Mononuclear cell (primary cell): Measurements from ENCODE around the gene FNDC5. TPM values are rescaled to one million over a fixed set of nuclear protein-coding genes. Genes with fewer than 3 reads are reported as not detected.

Experiments used
- H3K27me3 ChIP-seq: 2 replicates; pipeline ENCODE4 v1.6.0; 2011; ENCODE audit warnings: low read length, control low read depth; ENCODE audit not compliant: insufficient read depth
- H3K4me1 ChIP-seq: 2 replicates; pipeline ENCODE4 v1.5.1; 2011; ENCODE audit warnings: mild to moderate bottlenecking, low read length, control low read depth; ENCODE audit not compliant: insufficient read depth
- H3K4me3 ChIP-seq: 2 replicates; pipeline ENCODE4 v1.5.1; 2011; ENCODE audit warnings: mild to moderate bottlenecking, low read length, moderate library complexity
- H3K9me3 ChIP-seq: 2 replicates; pipeline ENCODE4 v1.5.1; 2011; ENCODE audit warnings: low read depth, mild to moderate bottlenecking, control low read depth, low read length
- total RNA-seq: library from RNA; depleted of rRNA; stranded (reverse); fragments of >200 nt; gene quantifications from one replicate; pipeline ENCODE4 v1.2.3, GENCODE V29; 2012

FNDC5 gene
- total RNA-seq, 1 donor = 0.10 TPM

GRCh38 chr1:32900956-32901822 lies 30.5 kb upstream of the FNDC5 start, which contains the start of gene TMEM54:
TMEM54 (minus strand) TSS chr1:32901389; CDS start chr1:32901238, 151 bp downstream.
- Histone ChIP-seq H3K4me1 (peaks cover 7% of the 10 kb centered on the region), H3K9me3 (no peaks in the 10 kb centered on the region), H3K4me3 (no peak within 1 kb of the TSS), H3K27me3 (peaks cover 34% of the 10 kb centered on the region)

DNA sequence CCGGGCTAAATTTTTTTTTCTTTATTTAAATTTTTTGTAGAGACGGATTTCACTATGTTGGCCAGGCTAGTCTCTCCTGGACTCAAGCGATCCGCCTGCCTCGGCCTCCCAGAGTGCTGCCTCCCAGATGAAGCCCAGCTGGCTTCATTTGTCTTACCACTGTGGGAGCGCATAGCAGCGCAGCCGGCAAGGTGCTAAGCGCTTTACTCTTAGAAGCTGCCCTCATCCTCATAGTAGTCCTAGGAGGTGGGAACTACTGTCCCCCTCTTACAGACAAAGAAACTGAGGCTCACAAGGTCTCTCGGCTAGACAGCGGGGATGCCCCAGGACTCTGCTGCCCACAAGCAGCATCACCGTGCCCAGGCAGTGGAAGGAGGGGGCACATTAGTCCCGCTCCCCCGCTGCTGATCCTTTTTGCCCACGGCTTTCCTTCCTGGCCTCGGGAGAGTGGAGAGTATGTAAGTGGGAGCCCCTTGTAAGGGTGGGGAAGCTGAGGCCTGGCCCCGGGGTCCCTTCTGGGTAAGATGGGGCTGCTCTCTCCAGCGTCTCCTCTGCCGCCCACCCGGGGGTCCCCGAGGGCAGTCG lies 29.8 kb upstream of the FNDC5 start:
- no peaks in the 10 kb centered on the region for H3K9me3 ChIP-seq
- H3K27me3 ChIP-seq = peaks cover 34% of the 10 kb centered on the region
- no peak overlapping the region for H3K4me3 ChIP-seq
- H3K4me1 ChIP-seq = peaks cover 7% of the 10 kb centered on the region

GRCh38 chr1:32899586-32900296 lies 29.0 kb upstream of the FNDC5 start:
- Histone ChIP-seq H3K4me3 (no peak overlapping the region), H3K27me3 (peaks cover 33% of the 10 kb centered on the region), H3K4me1 (peaks cover 7% of the 10 kb centered on the region), H3K9me3 (no peaks in the 10 kb centered on the region)

DNA sequence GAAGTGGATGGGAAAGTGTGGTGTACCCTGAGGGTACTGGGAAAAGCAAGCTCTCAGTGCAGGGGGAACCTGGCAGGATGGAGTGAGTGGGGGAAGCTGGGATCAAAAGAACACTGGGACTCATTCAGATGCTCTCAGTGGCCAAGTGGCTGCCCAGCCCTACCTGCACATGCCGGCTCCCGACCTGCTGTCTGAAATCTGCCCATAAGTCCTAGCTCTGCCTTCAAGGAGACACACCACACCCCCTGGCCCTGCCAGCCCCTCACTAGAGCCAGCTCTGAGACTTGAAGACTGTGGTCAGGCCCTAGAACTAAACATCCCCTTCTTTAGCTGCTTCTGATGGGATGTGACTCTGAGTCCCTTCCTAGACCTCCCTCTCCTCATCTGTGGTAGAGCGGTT lies 28.2 kb upstream of the FNDC5 start:
- Histone ChIP-seq H3K9me3 (no peaks in the 10 kb centered on the region), H3K27me3 (peaks cover 35% of the 10 kb centered on the region), H3K4me3 (no peak overlapping the region)

GRCh38 chr1:32898056-32898455 lies 27.3 kb upstream of the FNDC5 start:
- Histone ChIP-seq H3K4me1 (peaks cover 10% of the 10 kb centered on the region), H3K9me3 (no peaks in the 10 kb centered on the region), H3K4me3 (no peak overlapping the region), H3K27me3 (peaks cover 35% of the 10 kb centered on the region)

More for the DNA sequence above, 28.2 kb upstream of the FNDC5 start:
- H3K4me1 ChIP-seq = peaks cover 7% of the 10 kb centered on the region

- Histone ChIP-seq H3K4me1 (peaks cover 15% of the 10 kb centered on the region), H3K9me3 (no peaks in the 10 kb centered on the region), H3K27me3 (peaks cover 35% of the 10 kb centered on the region), H3K4me3 (no peak overlapping the region)
Measured at GRCh38 chr1:32897082-32898049, 26.7 kb upstream of the FNDC5 start.

GRCh38 chr1:32896451-32896850 lies 25.7 kb upstream of the FNDC5 start:
- Histone ChIP-seq H3K27me3 (peaks cover 36% of the 10 kb centered on the region), H3K4me1 (peaks cover 15% of the 10 kb centered on the region), H3K9me3 (no peaks in the 10 kb centered on the region), H3K4me3 (no peak overlapping the region)

DNA sequence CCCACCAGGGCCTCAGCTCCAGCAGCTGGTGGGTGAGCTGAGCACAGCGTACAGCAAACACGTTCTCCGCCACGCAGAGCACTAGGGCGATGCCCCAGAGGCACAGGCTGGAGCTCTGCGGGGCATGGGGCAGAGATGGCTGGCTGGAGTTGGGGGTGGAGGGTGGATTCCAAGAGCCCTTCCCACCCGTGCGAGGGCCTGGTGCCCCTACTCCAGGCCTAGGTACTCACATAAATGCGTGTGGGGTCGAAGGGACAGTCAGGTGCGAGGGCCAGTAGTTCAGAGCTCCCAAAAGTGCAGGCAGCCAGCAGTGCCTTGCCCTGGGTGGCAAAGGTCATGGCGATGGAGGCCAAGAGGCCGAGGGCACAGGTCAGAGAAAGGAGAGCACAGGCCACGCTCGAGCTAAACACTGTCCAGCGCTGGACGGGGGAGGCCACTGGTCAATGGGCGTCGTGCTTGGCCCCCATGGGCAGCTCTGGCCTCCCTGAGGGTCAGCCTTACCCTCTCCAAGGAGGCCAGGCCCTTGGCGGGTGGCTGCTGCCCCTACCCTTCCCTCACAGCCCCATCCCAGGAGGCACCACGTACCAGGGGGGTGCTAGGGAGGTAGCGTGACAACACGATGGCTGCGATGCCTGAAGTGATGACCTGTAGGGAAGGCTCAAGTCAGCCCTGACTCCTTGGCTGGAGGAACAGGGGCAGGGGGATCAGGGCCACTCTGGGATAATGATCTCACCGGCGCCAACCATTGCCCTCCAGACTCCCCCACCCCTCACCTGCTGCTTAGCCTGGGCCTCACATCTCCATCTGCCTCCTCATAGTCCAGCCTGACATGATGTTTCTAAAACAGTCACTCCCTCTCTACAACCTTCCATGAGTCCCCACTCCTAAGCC lies 24.9 kb upstream of the FNDC5 start:
- Histone ChIP-seq H3K27me3 (peaks cover 40% of the 10 kb centered on the region), H3K9me3 (no peaks in the 10 kb centered on the region), H3K4me3 (no peak overlapping the region), H3K4me1 (peaks cover 9% of the 10 kb centered on the region)

DNA sequence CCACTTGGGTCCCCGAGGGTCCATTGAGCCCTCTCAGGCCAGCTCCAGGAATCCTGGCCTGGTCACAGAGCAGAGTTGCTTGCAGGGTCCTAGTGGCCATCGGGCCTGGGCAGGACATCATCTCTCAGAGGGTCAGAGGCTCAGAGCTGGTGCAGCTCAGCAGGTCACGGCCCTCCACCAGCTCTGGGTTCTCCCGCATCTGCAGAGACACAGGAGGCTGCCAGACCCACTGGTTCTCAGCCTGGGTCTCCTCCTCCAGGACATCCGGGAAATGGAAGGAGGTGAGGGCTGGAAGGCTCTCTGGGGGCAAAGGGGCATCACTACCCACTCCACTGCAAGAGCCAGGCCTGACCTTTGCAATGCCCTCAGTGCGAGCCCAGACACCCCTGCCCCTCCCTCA lies 24.0 kb upstream of the FNDC5 start:
- Histone ChIP-seq H3K4me1 (peaks cover 8% of the 10 kb centered on the region), H3K4me3 (no peak overlapping the region), H3K9me3 (no peaks in the 10 kb centered on the region), H3K27me3 (peaks cover 35% of the 10 kb centered on the region)

DNA sequence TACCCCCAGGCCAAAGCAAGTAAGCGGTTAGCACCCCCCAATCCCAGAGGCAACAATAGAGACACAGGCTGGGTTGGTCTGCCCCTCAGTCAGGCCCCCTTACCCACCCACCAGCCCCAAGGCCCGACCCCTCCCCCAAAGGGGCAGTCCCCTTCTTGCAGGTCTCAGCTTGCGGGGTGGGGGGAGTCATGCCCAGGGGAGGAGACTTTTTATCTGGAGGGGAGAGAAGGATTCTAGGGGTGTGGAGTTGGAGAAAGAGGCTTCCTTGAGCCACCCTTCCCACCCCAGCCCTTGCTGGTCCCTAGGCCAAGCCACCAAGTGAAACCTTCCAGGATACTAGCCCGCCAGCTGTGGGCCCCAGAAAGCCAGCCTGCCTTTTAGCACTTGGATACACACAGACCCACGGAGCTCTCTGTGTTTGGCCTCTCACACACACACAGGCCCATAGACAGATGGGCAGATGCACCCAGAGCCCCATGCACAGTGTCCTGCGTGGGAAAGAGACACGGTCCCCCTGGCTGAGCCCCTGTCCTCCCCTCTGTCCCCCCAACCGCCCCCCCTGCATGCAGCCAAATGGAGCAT lies 23.4 kb upstream of the FNDC5 start:
- Histone ChIP-seq H3K27me3 (peaks cover 32% of the 10 kb centered on the region), H3K4me3 (no peak overlapping the region), H3K9me3 (no peaks in the 10 kb centered on the region), H3K4me1 (peaks cover 8% of the 10 kb centered on the region)

DNA sequence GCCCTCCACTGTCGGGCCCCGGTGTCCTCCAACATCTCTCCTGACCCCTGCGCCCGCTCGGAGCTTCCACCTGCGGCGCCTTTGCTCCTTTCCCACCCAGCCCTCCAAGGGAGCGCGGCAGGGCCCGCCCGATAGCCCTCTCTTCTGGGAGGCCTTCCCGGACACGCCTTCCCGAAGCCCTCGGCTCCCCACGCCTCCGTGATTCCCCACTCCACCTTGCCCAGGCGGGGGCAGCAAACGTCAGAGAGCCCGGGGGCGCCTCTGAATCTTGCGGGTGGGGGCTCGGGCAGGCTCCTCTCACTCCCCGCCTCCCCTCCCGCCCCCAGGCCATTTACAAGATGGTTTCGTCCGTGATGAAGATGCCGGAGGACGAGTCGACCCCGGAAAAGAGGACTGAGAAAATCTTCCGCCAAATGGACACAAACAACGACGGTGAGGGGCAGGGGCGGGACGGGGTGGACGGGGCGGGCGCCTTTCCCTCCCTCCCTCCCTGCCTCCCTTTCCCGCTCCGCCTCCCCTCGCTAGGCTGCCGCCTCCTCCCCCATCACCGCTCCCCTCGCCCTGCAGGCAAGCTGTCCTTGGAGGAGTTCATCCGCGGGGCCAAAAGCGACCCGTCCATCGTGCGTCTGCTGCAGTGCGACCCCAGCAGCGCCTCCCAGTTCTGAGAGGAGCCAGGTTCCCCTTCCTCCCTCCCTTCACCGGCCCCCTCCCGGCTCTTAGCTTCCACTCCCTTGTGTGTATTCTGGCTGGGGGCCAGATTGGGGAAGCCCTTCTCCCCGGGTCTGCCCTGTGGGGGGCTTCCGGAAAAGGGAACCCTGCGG lies 22.7 kb upstream of the FNDC5 start:
- Histone ChIP-seq H3K9me3 (no peaks in the 10 kb centered on the region), H3K4me3 (no peak overlapping the region), H3K4me1 (peaks cover 8% of the 10 kb centered on the region), H3K27me3 (peaks cover 32% of the 10 kb centered on the region)

DNA sequence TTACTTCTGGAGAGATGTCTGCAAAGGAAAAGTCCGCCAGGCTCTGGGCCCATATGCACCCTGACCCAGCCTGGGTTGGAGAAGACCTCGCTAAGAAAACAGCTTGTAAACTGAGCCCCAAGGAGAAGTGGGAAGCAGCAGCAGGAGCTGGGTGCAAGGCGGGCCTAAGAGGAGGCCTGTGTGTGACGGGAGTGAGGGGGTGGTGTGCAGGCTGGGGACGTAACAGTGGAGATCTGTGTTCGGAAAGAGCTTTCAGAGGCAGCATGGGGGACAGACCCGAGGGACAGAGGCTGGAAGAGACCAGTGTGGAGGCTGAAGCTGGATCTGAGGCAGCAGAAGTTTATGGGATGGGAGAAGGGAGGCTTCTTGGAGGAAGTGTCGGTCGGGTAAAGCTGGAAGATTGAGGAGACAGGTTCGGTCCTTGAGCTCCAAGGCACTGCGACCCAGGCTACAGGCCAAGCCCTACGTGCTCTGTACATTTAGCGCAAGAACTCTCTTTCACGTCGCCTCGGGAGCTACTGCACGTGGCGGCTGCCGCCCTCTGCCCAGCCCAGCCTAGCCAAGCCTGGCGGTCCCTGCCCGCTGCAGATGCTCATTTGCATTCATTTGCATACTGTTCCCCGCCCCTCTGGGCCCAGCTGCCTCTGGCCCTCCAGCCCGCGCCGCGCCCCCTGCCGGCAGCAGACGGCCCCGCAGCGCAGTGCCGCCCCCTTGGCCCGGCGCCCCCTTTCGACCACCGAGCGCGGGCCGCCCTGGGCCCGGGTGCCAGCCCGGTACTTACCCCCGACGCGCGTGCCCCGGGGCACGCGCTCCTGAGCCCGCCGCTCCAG lies 21.9 kb upstream of the FNDC5 start:
- peaks cover 8% of the 10 kb centered on the region for H3K4me1 ChIP-seq
- H3K4me3 ChIP-seq = no peak overlapping the region
- peaks cover 37% of the 10 kb centered on the region for H3K27me3 ChIP-seq
- no peaks in the 10 kb centered on the region for H3K9me3 ChIP-seq
